GM19240 (cell line): ENCODE measurements around the gene NEO1.
A peak's percentile ranks its signal among the peaks of the same experiment; 100 is the strongest.

Experiments used
- DNase-seq: peaks from one replicate; pipeline ENCODE4 v3.0.0; 2011; ENCODE audit warnings: low spot score; ENCODE audit not compliant: insufficient read length

The NEO1 gene

GRCh38 chr15:73303636-73304035 is 251.4 kb downstream of the NEO1 start:
- no peak for DNase-seq

- no peak for DNase-seq
These were observed 253.3 kb downstream of the NEO1 start for GRCh38 chr15:73305331-73306211.

- DNase-seq, result no peak
These were observed 256.0 kb downstream of the NEO1 start for GRCh38 chr15:73308305-73308704.

- DNase-seq, result no peak
These were observed 261.6 kb downstream of the NEO1 start for GRCh38 chr15:73313861-73314260.

GRCh38 chr15:73317651-73318462 is 265.6 kb downstream of the NEO1 start:
- no peak for DNase-seq

GRCh38 chr15:73318463-73319351 is 266.4 kb downstream of the NEO1 start:
- DNase-seq, result peak; percentile 43

- DNase-seq, result no peak
These were observed 267.4 kb downstream of the NEO1 start for GRCh38 chr15:73319460-73320245.

GRCh38 chr15:73320619-73321180 is 268.4 kb downstream of the NEO1 start:
- DNase-seq, result no peak

- DNase-seq, result no peak
These were observed 269.5 kb downstream of the NEO1 start for GRCh38 chr15:73321496-73322450.

- no peak for DNase-seq
These were observed 270.6 kb downstream of the NEO1 start for GRCh38 chr15:73322665-73323373.

- DNase-seq, result no peak
These were observed 271.2 kb downstream of the NEO1 start for GRCh38 chr15:73323374-73323955.

- no peak for DNase-seq
These were observed 271.7 kb downstream of the NEO1 start for GRCh38 chr15:73323956-73324355.

- DNase-seq, result no peak
These were observed 272.4 kb downstream of the NEO1 start for GRCh38 chr15:73324496-73325170.

GRCh38 chr15:73325191-73325861 is 273.1 kb downstream of the NEO1 start:
- peak; percentile 29 for DNase-seq

- DNase-seq, result no peak
These were observed 273.9 kb downstream of the NEO1 start for GRCh38 chr15:73326157-73326556.

- DNase-seq, result no peak
These were observed 276.0 kb downstream of the NEO1 start for GRCh38 chr15:73328149-73328820.
